Thoracic aorta (tissue), 2 donors: ENCODE results near the gene CCNE1. TPM values are rescaled to one million over a fixed set of nuclear protein-coding genes. Genes with fewer than 3 reads are reported as not detected.

Experiments
- ATAC-seq: fragments of 150-250 bp; one replicate; pipeline ENCODE4 v1.8.0; 2017; ENCODE audit warnings: low read depth; ENCODE audit not compliant: insufficient number of reproducible peaks, low FRiP score
- DNase-seq: peaks from one replicate; pipeline ENCODE4 v3.0.0-alpha.2; 2020; ENCODE audit warnings: low spot score
- H3K27ac ChIP-seq, 2 donors: fragments of 200-600 bp; sonication (generic); 1 replicate in 1 of 2; 2 replicates in 1 of 2; pipeline ENCODE4 v1.5.1; 2016; ENCODE audit warnings: mild to moderate bottlenecking in 2 of 2, moderate library complexity in 2 of 2
- H3K27me3 ChIP-seq: fragments of 200-600 bp; sonication (generic); replicated peaks from 2 replicates; pipeline ENCODE4 v1.6.0; 2016; ENCODE audit warnings: mild to moderate bottlenecking; ENCODE audit not compliant: insufficient read depth
- H3K36me3 ChIP-seq: fragments of 200-600 bp; sonication (generic); one replicate; pipeline ENCODE4 v1.5.1; 2016
- H3K4me1 ChIP-seq, 2 donors: fragments of 200-600 bp; sonication (generic); 1 replicate in 1 of 2; 2 replicates in 1 of 2; pipeline versions ENCODE4 v1.5.1 to v1.6.0; 2016; ENCODE audit warnings: low read depth in 2 of 2, mild to moderate bottlenecking in 1 of 2; ENCODE audit not compliant: control insufficient read depth in 1 of 2
- H3K4me3 ChIP-seq: fragments of 200-600 bp; sonication (generic); 2 replicates; pipeline ENCODE4 v1.5.1; 2016; ENCODE audit warnings: mild to moderate bottlenecking
- H3K9me3 ChIP-seq: fragments of 200-600 bp; sonication (generic); 2 replicates; pipeline ENCODE4 v1.5.1; 2016
- CTCF ChIP-seq: fragments of 200-600 bp; sonication (generic); IDR thresholded peaks from one replicate; pipeline ENCODE4 v1.5.1; 2019; ENCODE audit warnings: antibody characterized with exemption
- total RNA-seq, 2 donors: library from RNA; depleted of rRNA; stranded (reverse); fragments of >200 nt; gene quantifications; one replicate each; pipeline versions ENCODE4 v1.1.0 to v1.2.3, GENCODE V29; 2016

The CCNE1 gene
- total RNA-seq, 2 donors from 2014 or later: 4.6 TPM; not detected in 1

GRCh38 chr19:29805031-29805965 lies 6.5 kb upstream of the CCNE1 start:
- no peaks in the 10 kb centered on the region for H3K4me1 ChIP-seq
- no peaks in the 10 kb centered on the region for H3K9me3 ChIP-seq
- no peaks in the 10 kb centered on the region for H3K36me3 ChIP-seq
- DNase-seq (no peak), ATAC-seq (no peak)
- no peak overlapping the region for H3K27ac ChIP-seq
- no peak for TF ChIP-seq CTCF
- H3K4me3 ChIP-seq: no peak overlapping the region
- no peaks in the 10 kb centered on the region for H3K27me3 ChIP-seq

GRCh38 chr19:29806098-29806866 lies 5.5 kb upstream of the CCNE1 start:
- Histone ChIP-seq H3K27me3 (no peaks in the 10 kb centered on the region), H3K4me1 (no peaks in the 10 kb centered on the region), H3K4me3 (no peak overlapping the region), H3K9me3 (no peaks in the 10 kb centered on the region), H3K36me3 (no peaks in the 10 kb centered on the region), H3K27ac (no peak overlapping the region)
- DNase-seq (no peak), ATAC-seq (no peak)
- TF ChIP-seq CTCF: no peak

- H3K36me3 ChIP-seq: no peaks in the 10 kb centered on the region
- no peak overlapping the region for H3K4me3 ChIP-seq
- H3K4me1 ChIP-seq: no peaks in the 10 kb centered on the region
- no peaks in the 10 kb centered on the region for H3K9me3 ChIP-seq
- ATAC-seq (no peak), DNase-seq (no peak)
- no peak overlapping the region for H3K27ac ChIP-seq
- TF ChIP-seq CTCF: no peak
- H3K27me3 ChIP-seq: no peaks in the 10 kb centered on the region
Observed at GRCh38 chr19:29807178-29807577, 4.6 kb upstream of the CCNE1 start.

GRCh38 chr19:29807870-29808405 lies 3.9 kb upstream of the CCNE1 start:
- Histone ChIP-seq H3K27me3 (no peaks in the 10 kb centered on the region), H3K9me3 (no peaks in the 10 kb centered on the region), H3K4me1 (no peaks in the 10 kb centered on the region), H3K27ac (no peak overlapping the region), H3K36me3 (no peaks in the 10 kb centered on the region), H3K4me3 (no peak overlapping the region)
- DNase-seq: no peak
- ATAC-seq: no peak
- TF ChIP-seq CTCF: no peak
